Lung microvascular endothelial cell (primary cell): Measurements from ENCODE around the gene CADM1. TPM values are rescaled to one million over a fixed set of nuclear protein-coding genes. Genes with fewer than 3 reads are reported as not detected.

Experiments
- DNase-seq, 2 donors: peaks; one replicate each; pipeline versions ENCODE4 v3.0.0 to v3.0.0-alpha.2; 2010; ENCODE audit warnings: low read depth in 2 of 2
- total RNA-seq: library from RNA; depleted of rRNA; stranded (reverse); fragments of >200 nt; gene quantifications from 2 replicates; pipeline ENCODE4 v1.2.1, GENCODE V29; 2014

The CADM1 gene
- total RNA-seq, 1 donor from 2014 or later, result 0.40 TPM

DNA sequence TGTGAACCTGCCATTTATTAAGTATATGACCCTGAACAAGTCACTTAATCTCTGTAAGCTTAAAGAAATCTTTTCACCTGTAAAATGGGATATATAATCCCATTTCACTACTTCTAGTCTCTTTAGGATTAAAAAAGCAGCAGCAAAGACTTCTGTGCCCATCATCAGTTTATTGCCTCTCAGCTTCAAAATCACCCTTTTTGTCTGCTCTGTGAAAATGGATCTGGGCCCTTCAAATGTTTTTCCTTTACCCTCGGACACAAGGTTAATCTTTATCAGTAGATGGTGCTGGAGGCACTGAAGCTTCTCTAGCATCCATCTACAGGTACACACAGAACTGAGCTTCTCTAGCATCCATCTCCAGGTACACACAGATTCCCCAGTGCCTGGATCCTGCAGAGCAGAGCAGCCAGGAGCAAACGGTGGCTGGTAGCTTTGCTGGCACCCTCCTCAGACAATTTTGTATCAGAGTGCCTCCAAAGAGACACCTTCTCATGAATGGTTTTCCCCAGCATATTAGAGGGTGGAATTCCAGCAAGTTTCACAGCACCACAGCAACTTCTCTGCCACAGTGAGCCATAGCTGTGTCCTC lies 56.8 kb downstream of the CADM1 start:
- DNase-seq, result no peak

DNA sequence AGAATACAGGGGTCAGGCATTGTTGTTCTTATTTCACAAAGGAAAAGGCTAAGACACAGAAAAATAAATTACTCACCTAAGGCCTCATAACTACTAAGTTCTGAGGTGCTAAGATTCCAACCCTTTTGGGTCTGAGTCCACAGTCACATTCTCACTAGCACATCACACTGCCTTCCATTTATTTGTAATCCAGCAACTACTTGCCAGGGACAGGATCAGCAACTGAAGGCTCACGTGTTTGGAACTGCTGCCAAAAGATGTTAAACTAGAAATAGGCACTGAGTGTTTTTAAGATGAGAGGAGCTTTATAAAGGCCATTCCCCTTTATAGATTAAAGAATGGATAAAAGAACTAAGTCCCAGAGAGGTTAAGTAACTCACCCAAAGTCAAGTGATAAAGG lies 58.0 kb downstream of the CADM1 start:
- no peak for DNase-seq

DNA sequence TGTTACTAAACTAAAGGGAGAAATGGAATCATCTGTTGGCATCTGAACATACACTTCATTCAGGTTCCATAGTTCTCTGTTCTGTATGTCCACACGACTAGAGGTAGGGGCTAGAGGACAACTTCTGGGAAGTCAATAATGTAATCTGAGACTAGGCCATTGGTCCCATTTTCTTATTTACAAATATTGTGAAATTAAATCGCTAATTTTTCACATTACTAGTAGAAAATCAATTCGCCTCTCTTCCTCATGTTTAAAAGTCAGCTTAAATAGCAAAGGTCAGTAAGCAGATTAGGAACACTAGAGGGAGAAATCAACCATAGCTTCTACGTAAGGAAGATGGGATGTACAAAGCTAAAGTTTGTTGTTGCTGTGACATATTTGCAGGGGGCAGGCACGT lies 59.7 kb downstream of the CADM1 start:
- no peak for DNase-seq

DNA sequence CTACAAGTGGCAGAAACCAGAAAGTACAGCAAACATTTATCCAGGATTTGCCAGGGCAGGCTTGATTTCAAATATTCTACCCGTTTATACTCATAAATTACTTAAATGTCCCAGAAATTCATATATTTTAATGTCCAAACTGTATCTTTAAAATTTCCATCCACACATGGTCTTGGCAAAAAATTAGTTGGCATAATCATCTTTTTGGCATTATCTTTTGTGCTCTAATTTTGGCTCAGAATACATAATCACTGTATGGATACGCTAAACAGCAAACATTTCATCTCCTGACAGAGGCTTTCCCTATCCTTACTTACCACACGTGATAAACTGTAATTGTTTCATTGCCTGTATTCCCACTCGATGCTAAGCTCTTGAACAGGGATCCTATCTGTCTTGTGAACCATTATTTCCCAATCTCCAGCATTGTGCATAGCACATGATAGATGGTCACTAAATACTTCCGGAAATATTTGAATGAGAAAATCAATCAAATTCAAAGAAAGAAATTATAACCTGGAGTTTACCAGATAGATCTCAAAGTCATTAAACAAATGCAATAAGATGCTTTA lies 64.2 kb downstream of the CADM1 start:
- DNase-seq, result no peak

DNA sequence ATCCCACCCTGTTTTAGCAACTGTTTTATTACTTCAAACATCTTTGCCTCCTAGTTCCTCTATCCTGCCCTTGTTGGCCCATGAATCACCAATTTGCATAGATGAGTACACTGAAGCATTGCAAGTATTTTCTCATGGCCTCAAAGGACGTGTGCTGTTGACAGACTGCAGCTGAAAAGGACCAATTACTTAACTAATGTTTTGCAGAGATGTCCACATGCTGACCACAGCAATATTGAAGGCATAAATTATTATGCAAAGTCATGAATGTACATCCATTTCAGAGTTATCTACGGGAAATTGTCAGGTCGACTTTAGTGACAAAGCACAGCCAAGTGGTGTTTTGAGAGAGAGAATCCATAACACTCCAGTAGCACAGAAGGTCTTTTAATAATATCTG lies 64.8 kb downstream of the CADM1 start:
- no peak for DNase-seq

DNA sequence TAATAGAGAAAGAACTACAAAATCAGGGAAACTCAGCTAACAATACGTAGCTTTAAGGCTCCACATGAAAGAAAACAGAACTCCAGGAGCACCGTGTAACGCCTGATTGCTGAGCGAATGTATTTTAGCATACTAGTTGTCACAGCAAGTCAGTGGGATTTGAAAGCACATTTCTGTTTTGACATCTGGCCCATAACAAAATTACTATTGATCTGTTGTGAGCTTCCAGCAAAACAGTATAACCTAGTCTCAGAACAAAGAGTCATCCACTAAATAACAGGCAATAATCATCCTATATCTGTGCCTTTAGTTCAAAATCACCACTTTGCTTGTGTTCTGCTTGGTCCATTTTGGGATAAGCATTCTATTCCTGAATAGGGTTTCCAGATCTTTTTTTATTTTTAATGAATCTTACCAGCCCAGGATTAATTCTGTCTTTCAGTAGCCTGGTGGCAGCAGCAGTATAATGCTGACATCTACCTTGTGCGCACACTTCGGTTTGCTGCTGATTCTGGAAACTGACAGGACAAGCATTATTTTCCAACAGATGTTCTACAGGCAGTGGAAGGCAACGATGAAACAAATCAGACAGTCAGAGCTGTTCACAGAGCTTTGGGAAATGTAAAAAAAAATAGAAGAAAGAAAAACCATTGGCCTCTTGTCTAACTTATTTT lies 66.2 kb downstream of the CADM1 start:
- DNase-seq, result no peak

- DNase-seq, result no peak
These were observed 73.9 kb downstream of the CADM1 start for GRCh38 chr11:115430345-115430744.

GRCh38 chr11:115428306-115428705 lies 75.9 kb downstream of the CADM1 start:
- DNase-seq, result no peak

DNA sequence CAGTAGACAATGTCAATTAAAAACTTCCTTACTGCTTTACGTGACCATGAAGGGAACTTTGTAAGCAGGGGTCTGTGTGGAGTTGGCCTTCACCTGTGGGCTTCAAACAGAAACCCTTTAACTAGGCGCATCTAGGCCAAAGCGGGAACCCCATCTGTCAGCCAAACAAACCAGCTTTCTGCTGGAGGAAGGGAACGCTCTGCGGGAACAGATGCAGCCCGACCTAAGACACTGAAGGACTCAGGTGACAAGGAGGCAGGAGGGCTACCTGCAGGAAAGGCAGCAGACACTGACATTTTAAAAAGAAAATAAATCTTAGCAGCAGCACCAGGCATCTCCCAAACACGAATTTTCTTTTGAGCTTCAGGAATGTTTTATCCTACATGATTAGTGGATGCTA lies 78.4 kb downstream of the CADM1 start:
- DNase-seq, result no peak

- DNase-seq, result no peak
These were observed 79.0 kb downstream of the CADM1 start for GRCh38 chr11:115425250-115425649.

GRCh38 chr11:115423728-115424459 lies 80.3 kb downstream of the CADM1 start:
- no peak for DNase-seq

DNA sequence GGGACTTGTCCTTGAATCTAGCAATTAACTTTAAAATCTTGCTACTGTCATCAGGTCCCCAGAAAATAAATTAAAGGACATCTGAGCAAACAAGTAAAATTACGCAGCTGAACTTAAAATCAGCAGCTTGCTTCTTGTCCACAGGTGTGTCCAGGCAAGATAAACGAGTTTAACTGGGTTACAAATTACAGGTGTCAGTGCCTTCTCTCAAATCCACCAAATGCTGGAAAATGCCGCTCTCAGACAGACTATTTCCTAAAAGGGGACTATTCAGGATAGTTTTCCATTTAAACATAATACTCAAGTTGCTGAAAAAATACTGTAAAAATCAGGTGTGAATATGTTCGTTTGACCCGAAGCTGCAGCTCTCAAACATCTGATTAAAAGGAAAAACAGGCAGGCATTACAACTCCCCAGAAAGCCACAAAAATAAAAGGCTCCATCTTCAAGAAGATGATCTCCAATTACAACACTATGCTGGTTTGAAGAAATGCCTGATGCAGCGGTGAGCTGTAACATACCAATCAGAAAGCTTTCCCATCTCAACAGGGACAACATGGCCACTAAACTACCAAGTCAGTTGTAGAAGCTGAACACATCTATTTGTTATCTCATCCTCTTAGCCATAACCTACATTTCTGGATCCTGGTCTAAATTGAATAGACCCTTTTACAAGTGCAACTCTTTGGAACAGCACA lies 82.1 kb downstream of the CADM1 start:
- no peak for DNase-seq

GRCh38 chr11:115421352-115421991 lies 82.7 kb downstream of the CADM1 start:
- no peak for DNase-seq

- DNase-seq, result no peak
These were observed 83.7 kb downstream of the CADM1 start for GRCh38 chr11:115420505-115420904.

GRCh38 chr11:115418626-115419025 lies 85.6 kb downstream of the CADM1 start:
- no peak for DNase-seq

- DNase-seq, result no peak
These were observed 86.1 kb downstream of the CADM1 start for GRCh38 chr11:115418081-115418480.

DNA sequence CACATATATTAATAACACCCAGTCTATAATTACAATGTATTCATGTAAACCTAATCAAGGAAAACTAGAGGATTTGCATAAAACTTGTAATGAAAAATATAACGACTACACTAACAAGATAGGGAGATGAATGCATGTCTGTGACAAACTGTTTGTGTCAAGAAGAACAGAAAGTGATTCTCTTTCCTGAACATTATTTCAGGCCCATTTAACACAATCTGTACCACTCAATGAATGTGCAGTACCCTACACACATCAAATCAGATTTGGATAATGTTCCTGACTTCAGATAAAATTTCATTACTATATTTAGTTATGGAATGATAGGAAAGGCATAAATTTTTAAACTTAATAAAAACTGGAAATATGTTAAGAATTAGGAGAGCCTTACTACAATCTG lies 93.1 kb downstream of the CADM1 start:
- DNase-seq, result no peak

GRCh38 chr11:115409691-115410220 lies 94.5 kb downstream of the CADM1 start:
- peak in 1 of 2 donors; percentile 62 for DNase-seq

DNA sequence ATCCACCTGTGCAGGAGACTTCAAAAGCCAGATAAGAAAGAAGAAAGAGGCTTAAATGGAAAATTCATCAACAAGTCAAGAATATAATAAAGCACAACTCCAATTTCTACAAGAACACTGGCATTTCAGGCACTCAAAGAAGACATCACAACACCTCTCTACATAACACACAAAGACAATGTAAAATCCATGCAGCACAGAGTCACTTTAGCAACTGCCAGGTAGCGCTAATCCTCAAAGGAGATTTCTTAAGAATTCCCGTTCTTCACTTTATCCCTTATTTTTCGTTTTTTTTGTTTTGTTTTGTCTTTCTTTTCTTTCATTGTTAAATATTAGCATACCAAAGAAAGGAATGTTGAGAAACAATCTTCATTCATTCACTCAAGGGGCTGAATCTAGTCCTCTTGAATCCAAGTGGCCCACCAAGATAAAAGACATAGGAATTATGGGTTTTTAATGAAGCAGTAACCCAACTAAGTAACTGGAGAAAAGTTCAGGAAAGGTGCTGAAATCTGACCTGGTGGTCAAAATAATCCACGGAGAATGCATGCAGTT lies 95.0 kb downstream of the CADM1 start:
- no peak for DNase-seq

DNA sequence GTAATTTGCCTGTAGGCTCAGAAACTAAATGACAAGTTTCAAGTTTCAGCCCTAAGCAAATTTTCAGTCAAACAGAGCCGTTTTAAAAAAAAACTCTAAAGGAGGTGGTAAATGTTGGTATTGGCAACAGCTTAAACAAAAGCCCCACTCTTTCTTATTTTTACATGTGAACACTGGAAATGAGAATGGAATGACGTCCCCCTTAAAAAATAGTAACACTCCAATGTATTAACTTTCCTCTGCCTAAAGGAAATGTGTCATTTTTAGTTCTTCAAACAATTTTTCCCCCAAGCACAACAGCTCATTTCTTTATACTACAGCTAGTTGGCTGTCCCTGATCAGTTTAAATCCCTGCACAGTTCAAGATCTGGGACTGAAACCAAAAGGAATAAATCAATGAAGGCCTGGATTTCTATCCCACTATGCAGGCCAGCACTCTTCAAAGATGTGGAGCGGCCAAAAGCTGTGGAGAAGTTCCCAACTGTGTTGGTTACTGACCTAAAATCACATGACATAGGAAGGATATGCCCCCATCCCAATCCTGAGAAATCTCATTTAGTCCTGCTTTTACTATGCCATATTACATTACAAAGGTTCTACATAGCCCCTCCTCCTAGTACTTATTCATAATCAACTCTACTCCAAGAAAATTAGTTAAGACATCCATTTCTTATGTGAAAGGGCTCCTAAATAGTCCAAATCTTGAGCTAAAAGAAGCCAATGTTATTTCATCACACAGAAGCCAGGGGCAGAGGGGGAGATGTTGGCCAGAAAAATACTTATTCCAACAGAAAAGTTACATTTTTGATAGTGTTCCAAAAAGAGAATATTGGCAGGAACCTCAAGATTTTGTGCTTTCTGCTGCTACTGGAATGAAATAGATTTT lies 95.9 kb downstream of the CADM1 start:
- no peak for DNase-seq
